Measurements from ENCODE around the gene FCAMR. TPM values are rescaled to one million over a fixed set of nuclear protein-coding genes. Genes with fewer than 3 reads are reported as not detected.

Gene FCAMR
- total and polyA plus RNA-seq, 9 donors: not detected

- no peak overlapping the region for H3K27ac ChIP-seq
- no peaks in the 10 kb centered on the region for H3K4me1 ChIP-seq (ENCODE audit: insufficient read depth)
- no peaks in the 10 kb centered on the region for H3K27me3 ChIP-seq
- H3K9me3 ChIP-seq: no peaks in the 10 kb centered on the region
- no peak for DNase-seq
- 68 to 78% (median 71%) methylated on average over 1 of the region's 1 CpG for WGBS, 3 donors
- intact Hi-C loops (cut with DNase I): no loop called here
- no peak for TF ChIP-seq EP300 (IDR thresholded peaks at IDR 0.05)
- TF ChIP-seq POLR2A (IDR thresholded peaks at IDR 0.05): no peak
- no peak for TF ChIP-seq CTCF (IDR thresholded peaks at IDR 0.05)
- no peak overlapping the region for H3K4me3 ChIP-seq
- no peaks in the 10 kb centered on the region for H3K36me3 ChIP-seq
These were observed 5.0 kb upstream of the FCAMR start for GRCh38 chr1:206975306-206975705.

- TF ChIP-seq EP300 (IDR thresholded peaks at IDR 0.05): no peak
- TF ChIP-seq POLR2A (IDR thresholded peaks at IDR 0.05): no peak
- no peak for TF ChIP-seq CTCF (IDR thresholded peaks at IDR 0.05)
- Histone ChIP-seq H3K36me3 (no peaks in the 10 kb centered on the region), H3K27me3 (no peaks in the 10 kb centered on the region), H3K9me3 (no peaks in the 10 kb centered on the region), H3K4me3 (no peak overlapping the region), H3K27ac (no peak overlapping the region), H3K4me1 (ENCODE audit: insufficient read depth) (no peaks in the 10 kb centered on the region)
- intact Hi-C loops (cut with DNase I): no loop called here
- WGBS, 3 donors: 83 to 89% (median 85%) methylated on average over 3 of the region's 3 CpGs
- no peak for DNase-seq
These were observed 3.9 kb upstream of the FCAMR start for GRCh38 chr1:206974140-206974539.

DNA sequence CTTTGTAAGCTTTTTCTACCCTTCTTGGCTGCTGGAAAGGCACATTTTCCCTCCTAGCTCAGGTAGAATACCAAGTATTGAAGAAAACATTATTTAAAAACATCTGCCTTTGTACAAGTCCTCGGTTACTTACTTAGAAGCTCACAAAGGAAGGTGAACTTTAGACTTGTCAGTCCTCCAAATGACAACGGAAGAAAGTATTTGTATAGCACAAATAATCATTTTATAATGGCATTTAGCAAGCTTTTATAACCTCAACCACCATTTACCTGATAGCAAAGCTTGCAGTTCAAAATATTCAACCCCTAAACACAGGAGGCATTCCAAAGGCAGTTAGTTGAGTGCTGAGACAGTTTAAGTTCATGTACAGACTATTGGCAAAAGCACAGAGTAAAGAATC lies 2.5 kb upstream of the FCAMR start:
- TF ChIP-seq POLR2A (IDR thresholded peaks at IDR 0.05) (no peak), EP300 (IDR thresholded peaks at IDR 0.05) (no peak), CTCF (IDR thresholded peaks at IDR 0.05) (no peak)

DNA sequence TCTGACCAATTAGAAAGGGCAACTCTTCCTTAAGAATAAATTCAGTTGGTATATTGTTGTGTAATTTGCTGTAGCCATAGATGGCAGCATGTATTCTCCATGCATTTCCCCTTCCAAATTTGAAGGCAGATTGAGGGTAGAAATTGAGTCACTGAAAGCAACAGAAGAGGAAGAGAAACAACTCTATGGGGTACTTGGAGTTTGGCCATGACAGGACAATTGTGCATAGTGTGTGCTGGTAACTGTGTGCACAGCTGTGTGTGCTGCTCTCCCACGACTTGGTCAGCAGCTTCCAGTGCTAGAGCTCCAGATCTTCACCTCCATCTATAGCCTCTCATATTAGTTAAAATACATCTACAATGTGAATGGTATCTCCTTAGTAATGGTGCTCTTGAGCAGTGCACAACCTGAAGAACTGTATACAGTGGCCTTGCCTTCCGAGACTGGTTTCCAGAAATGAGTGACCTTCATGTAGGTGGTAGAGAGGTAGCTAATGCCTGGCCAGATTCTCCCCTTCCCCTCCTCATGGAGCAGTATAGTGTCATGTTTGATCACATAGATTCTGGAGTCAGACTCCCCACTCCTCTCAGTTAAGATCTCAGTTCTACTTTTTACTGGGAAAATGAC lies 882 bp upstream of the FCAMR start:
- Histone ChIP-seq H3K4me1 (ENCODE audit: insufficient read depth) (no peaks in the 10 kb centered on the region), H3K9me3 (no peaks in the 10 kb centered on the region), H3K27ac (no peak overlapping the region), H3K36me3 (no peaks in the 10 kb centered on the region), H3K4me3 (no peak overlapping the region), H3K27me3 (no peaks in the 10 kb centered on the region)
- no peak for DNase-seq
- TF ChIP-seq CTCF (IDR thresholded peaks at IDR 0.05): no peak
- no peak for TF ChIP-seq POLR2A (IDR thresholded peaks at IDR 0.05)
- TF ChIP-seq EP300 (IDR thresholded peaks at IDR 0.05): no peak
- 74 to 77% (median 76%) methylated on average over 2 of the region's 2 CpGs for WGBS, 3 donors
- intact Hi-C loops (cut with DNase I): no loop called here

More for the DNA sequence above, 2.5 kb upstream of the FCAMR start:
- no peak for DNase-seq
- no peaks in the 10 kb centered on the region for H3K27me3 ChIP-seq
- no peaks in the 10 kb centered on the region for H3K4me1 ChIP-seq (ENCODE audit: insufficient read depth)
- H3K4me3 ChIP-seq: no peak overlapping the region
- no peaks in the 10 kb centered on the region for H3K9me3 ChIP-seq
- H3K27ac ChIP-seq: no peak overlapping the region
- intact Hi-C loops (cut with DNase I): no loop called here
- 55 to 79% (median 66%) methylated on average over 2 of the region's 2 CpGs for WGBS, 3 donors
- H3K36me3 ChIP-seq: no peaks in the 10 kb centered on the region
